ENCODE results near the gene GFI1B.

DNA sequence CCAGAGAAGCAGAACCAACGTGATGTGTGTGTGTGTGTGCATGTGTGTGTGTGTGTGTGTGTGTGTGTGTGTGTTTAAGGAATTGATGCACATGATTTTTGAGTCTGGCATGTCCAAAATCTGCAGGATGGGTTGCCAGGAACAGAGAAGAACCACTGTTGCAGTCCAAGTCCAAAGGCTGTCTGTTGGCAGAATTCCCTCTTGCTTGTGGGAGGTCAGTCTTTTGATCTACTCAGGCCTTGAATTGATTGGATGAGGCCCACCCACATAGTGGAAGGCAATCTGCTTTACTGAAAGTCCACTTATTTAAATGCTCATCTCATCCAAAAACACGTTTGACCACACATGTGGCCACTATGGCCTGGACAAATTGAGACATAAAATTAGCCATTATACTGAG, 22.7 kb upstream of the GFI1B start:
- TF ChIP-seq, protein P1, sequence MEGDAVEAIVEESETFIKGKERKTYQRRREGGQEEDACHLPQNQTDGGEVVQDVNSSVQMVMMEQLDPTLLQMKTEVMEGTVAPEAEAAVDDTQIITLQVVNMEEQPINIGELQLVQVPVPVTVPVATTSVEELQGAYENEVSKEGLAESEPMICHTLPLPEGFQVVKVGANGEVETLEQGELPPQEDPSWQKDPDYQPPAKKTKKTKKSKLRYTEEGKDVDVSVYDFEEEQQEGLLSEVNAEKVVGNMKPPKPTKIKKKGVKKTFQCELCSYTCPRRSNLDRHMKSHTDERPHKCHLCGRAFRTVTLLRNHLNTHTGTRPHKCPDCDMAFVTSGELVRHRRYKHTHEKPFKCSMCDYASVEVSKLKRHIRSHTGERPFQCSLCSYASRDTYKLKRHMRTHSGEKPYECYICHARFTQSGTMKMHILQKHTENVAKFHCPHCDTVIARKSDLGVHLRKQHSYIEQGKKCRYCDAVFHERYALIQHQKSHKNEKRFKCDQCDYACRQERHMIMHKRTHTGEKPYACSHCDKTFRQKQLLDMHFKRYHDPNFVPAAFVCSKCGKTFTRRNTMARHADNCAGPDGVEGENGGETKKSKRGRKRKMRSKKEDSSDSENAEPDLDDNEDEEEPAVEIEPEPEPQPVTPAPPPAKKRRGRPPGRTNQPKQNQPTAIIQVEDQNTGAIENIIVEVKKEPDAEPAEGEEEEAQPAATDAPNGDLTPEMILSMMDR (IDR thresholded peaks at IDR 0.05): no peak
- TF ChIP-seq POLR2A (IDR thresholded peaks at IDR 0.05): no peak
